Measurements from ENCODE around the gene EFCC1. TPM values are rescaled to one million over a fixed set of nuclear protein-coding genes. Genes with fewer than 3 reads are reported as not detected.

EFCC1 gene
- total RNA-seq, 1 donor from 2014 or later = under 0.01 TPM

GRCh38 chr3:129040579-129041300 is 39.6 kb downstream of the EFCC1 start:
- no peak for TF ChIP-seq CTCF (IDR thresholded peaks at IDR 0.05; ENCODE audit: insufficient read depth, low read length, severe bottlenecking)
- DNase-seq (ENCODE audit: low read depth) (no peak), FAIRE-seq (no peak)

GRCh38 chr3:129045675-129046036 is 44.6 kb downstream of the EFCC1 start:
- Histone ChIP-seq H3K4me3 (ENCODE audit: low read depth, low read length) (no peak overlapping the region), H3K36me3 (ENCODE audit: control insufficient read depth, insufficient read depth, low read length) (no peaks in the 10 kb centered on the region), H3K27me3 (ENCODE audit: control insufficient read depth, insufficient read depth, low read length) (peaks cover 5% of the 10 kb centered on the region)
- TF ChIP-seq CTCF (IDR thresholded peaks at IDR 0.05; ENCODE audit: insufficient read depth, low read length, severe bottlenecking) = no peak
- DNase-seq (ENCODE audit: low read depth) (no peak), FAIRE-seq (no peak)

More at GRCh38 chr3:129040579-129041300, 39.6 kb downstream of the EFCC1 start:
- Histone ChIP-seq H3K4me3 (ENCODE audit: low read depth, low read length) (no peak overlapping the region), H3K27me3 (ENCODE audit: control insufficient read depth, insufficient read depth, low read length) (peaks cover 2% of the 10 kb centered on the region), H3K36me3 (ENCODE audit: control insufficient read depth, insufficient read depth, low read length) (no peaks in the 10 kb centered on the region)

- DNase-seq (ENCODE audit: low read depth) = no peak
- FAIRE-seq = no peak
- no peak overlapping the region for H3K4me3 ChIP-seq (ENCODE audit: low read depth, low read length)
- no peak for TF ChIP-seq CTCF (IDR thresholded peaks at IDR 0.05; ENCODE audit: insufficient read depth, low read length, severe bottlenecking)
- H3K36me3 ChIP-seq (ENCODE audit: control insufficient read depth, insufficient read depth, low read length) = no peaks in the 10 kb centered on the region
- H3K27me3 ChIP-seq (ENCODE audit: control insufficient read depth, insufficient read depth, low read length) = peaks cover 5% of the 10 kb centered on the region
Measured at GRCh38 chr3:129046037-129046731, 45.1 kb downstream of the EFCC1 start.

GRCh38 chr3:129046732-129047552 is 45.8 kb downstream of the EFCC1 start:
- Histone ChIP-seq H3K27me3 (ENCODE audit: control insufficient read depth, insufficient read depth, low read length) (peaks cover 5% of the 10 kb centered on the region), H3K4me3 (ENCODE audit: low read depth, low read length) (no peak overlapping the region), H3K36me3 (ENCODE audit: control insufficient read depth, insufficient read depth, low read length) (no peaks in the 10 kb centered on the region)
- no peak for DNase-seq (ENCODE audit: low read depth)
- no peak for TF ChIP-seq CTCF (IDR thresholded peaks at IDR 0.05; ENCODE audit: insufficient read depth, low read length, severe bottlenecking)
- no peak for FAIRE-seq

- TF ChIP-seq CTCF (IDR thresholded peaks at IDR 0.05; ENCODE audit: insufficient read depth, low read length, severe bottlenecking) = no peak
- DNase-seq (ENCODE audit: low read depth) = no peak
- Histone ChIP-seq H3K27me3 (ENCODE audit: control insufficient read depth, insufficient read depth, low read length) (peaks cover 5% of the 10 kb centered on the region), H3K36me3 (ENCODE audit: control insufficient read depth, insufficient read depth, low read length) (no peaks in the 10 kb centered on the region), H3K4me3 (ENCODE audit: low read depth, low read length) (no peak overlapping the region)
- FAIRE-seq = no peak
Measured at GRCh38 chr3:129047553-129047839, 46.4 kb downstream of the EFCC1 start.
